NCI-H748 (cell line): Measurements from ENCODE around the gene WNT7A.

Source experiments
- DNase-seq: peaks from one replicate; lab custom pipeline; 2025; ENCODE audit not compliant: unreplicated experiment; lab: John Stamatoyannopoulos, UW

Gene WNT7A

DNA sequence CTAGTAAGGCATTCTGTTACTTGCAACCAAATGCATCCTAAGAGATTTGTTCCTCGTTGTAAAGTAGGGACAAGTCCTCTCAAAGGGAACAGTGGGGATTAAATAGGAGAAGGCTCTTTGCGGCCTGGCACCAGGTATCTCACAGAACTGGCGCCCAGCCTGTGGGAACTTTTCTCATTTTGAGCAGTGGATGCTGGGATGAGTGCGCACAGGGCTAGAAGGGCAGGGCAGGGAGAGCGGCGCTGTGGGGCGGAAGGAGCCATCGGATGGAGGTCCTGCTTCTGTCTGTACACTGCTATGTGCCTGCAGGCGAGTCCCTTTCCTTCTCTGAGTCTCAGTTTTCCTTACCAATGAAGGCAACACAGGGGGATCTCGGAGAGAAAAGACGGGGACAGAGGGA lies 50.6 kb downstream of the WNT7A start:
- no peak for DNase-seq

DNA sequence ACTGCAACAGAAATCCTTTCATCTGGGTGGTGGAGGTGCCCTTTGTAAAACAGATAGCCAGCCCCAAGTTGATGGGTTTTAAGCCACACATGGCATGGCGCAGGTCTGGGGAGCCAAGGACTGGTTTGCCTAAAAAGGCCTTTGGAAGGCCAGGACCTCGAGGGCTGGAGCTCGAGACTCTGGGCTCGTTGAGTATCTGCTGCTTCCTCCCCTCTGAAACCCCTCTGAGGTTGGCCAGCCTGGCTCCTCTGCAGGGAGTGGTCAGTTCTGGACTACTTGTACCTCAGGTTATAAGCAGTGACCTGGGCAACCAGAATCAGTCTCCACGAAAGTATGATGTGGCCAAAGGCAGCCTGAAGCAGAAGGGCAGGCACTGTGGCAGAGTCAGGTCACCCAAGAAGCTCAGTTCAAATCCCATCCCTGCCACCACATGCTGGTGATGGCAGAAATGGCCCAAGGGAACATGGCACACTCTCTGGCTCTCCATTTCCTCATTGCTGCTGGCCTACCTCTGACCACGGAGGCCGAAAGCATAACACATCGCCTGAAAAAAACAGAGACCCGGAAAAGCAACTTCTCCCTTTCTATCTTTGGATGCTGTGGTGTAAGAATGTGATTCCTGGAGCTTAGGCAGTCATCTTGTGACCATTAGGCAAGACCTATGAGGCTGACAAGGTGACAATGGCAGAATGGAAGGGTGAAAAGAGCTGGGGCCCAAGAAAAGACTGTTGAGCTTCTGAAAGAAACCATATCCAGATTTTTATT lies 51.2 kb downstream of the WNT7A start:
- DNase-seq: no peak

DNA sequence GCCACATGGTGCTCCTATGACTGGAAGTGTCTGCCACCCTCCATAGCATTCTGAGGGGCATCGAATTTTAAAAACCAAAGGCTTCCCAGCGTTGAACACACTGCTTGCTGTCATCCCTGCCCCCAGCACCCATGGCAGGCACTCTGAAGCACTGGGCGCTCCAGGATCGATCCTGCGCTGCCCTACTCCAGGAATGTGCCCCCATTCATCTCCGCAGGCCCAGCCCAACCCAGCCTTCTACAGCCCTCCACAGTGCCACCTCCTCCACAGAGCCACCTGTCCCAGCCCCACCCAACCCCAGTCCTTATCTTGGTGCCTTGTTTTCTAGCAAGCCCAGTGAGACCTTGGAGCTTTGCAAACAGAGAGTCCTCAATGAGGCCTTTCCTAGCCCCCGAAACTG lies 52.2 kb downstream of the WNT7A start:
- DNase-seq: no peak

DNA sequence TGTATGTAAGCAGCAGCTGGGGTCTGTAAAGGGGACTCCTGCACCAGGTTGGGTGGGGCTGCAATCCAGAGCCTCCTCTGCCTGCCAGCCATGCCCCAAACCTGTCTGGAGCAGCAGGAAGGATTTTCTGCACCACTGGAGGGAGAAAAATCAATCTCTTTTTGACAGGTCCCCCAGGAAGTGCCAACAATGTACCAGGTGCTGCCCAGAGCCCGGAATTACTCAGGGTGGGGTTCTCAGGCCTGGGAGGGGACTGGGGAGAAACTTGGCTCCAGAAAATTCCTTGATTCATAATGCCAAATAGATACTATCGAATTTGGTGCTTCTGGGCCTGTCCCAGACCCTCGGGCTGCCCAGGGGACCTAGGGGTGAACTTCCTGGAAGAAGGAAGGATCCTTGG lies 52.6 kb downstream of the WNT7A start:
- no peak for DNase-seq

DNA sequence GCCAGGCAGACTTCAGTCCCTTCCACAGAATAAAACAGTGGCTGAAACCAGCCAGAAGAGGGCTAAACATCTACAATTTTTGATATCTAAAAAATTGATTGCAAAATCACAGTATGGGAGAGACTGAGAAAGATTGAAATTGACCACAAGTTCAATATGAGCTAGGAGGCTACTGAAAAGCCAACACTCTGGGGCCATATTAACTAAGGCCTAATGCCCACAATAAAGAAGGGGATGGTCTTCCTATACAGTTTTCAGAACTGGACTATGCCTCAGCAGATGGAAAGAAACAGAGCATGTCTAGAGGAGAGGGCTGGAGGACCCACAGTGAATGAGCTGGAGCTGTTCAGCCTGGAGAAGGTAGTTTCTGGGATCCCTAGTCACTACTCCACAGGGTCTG lies 53.2 kb downstream of the WNT7A start:
- no peak for DNase-seq

DNA sequence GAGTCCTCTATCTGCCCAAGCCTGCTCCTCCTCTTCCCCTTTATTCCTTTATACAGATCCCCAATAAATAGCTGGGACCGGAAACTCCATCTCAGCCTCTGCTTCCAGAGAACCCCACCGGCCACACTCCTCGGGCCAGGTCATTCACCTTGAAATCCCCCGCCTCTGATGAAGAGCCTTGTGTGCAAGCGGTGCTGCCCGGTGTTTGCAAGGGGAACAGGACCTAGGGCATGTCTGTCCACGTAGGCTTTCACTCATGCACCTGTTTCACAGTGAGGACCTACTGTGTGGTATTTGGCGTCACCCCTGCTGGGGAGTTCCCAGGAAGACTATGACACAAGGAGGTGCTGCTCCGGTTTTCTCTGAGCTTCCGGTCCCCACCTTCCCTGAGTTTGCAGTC lies 54.0 kb downstream of the WNT7A start:
- no peak for DNase-seq

DNA sequence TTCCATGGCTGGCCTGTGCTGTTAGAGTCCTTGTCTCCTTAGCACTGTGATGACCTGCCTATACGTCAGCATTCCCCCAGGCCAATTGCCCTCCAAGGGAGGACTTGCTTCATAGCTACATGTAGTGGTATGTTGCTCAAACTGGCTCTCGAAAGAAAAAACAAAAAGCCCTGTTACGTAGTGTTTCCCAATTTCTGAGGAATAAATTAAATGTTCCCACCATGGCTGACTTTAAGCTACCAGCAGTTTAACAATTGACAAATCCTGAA lies 54.6 kb downstream of the WNT7A start:
- no peak for DNase-seq

DNA sequence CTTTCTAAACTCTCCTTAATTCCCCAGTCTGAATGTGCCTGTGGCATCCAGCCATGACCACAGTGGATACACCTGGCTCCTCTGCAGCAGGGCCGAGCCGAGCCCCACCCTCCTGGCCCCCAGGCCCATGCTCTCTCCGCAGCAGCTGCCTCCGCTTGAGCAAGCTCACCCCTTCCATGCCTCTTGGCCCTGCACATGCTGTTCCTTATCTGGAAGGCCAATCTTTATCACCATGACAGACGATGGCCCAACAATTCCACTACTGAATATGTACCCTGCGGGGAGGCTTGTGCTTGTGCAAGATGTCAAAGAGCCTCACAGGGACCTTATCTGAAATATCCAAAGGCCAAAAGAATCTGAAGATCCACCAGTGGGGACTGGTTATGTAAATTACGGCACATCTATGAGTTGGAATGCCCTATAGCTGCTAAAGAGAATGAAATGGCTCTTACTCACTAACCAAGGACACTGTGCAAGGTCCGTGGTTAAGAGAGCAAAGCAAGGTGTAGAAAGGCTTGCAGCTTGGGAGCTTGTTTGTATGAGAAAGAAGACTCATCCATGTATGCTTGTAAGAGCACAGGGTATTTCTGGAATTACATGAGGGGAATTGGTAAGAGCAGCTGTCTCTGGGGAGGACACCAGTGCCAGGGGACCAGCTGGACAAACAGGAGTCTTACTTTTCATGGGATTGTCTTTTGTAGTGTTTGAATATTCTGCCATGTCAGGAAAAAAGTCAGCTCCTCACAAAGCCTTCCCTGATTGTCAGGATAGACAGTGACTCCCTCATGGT lies 55.2 kb downstream of the WNT7A start:
- DNase-seq: no peak

DNA sequence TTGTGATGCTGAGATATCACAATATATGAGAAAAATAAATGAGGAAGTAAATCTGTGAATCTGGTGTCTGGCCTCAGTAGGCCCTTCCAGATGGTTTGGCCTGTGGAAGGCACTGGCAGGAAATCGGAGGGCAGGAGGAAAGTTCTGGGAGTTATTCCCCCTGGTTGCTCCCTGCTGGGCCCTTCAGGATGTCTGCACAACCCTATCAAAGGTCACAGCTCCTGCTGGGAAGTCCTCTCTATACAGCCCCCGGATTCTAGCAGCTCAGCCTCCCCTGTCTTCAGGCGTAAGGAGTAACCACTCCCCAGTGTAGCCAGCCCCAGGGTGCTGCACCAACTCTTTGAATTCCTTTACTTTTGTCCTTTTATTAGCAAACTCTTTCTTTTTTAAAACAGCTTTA lies 56.2 kb downstream of the WNT7A start:
- DNase-seq: no peak

DNA sequence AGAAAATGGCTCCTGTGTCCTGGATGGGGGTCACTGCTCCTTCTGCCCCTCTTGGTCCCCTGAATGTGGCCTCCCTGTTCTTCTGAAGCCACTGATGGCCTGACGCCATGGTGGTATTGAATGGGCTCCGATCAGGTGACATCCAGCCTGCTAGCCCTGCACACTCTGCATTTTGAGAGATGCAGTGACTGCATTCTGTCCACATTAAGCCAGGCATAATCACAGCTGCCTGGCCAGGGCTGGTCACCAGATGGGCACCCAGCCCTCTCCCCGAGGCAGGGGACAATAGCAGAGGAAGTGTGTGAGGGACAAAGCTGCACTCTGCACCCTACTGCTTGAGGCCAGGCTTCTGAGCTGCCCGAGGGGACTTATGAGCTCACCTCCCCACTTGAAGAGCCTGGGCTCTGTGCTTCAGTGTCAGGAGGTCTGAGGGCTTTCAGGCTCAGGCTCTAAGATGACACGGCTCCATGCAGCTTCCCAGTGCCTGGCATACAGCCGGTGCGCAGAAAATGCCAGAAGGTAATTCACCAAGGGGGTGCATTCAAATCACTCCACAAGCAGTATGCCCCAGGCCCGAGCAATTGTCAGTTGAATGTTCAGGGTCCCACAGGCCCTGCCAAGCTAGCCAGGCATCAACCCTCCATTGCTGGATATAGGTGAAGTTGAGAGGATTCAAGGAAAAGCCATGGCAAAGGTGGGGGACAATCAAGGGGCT lies 56.8 kb downstream of the WNT7A start:
- DNase-seq: no peak

DNA sequence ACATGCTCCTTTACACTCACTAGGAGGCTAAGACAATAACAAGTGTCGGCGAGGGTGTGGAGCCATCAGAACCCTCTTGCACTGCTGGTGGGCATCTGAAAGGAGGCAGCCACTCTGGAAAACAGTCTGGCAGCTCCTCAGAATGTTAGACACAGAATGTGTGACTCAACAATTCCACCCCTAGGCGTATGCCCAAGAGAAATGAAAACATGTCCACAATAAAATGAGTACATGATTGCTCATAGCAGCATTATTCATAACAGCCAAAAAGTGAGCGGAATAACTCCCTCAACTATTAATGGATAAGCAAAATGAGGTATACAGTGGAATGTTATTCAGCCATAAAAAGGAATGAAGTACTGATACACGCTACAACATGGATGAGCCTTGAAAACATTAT lies 57.8 kb downstream of the WNT7A start:
- no peak for DNase-seq

DNA sequence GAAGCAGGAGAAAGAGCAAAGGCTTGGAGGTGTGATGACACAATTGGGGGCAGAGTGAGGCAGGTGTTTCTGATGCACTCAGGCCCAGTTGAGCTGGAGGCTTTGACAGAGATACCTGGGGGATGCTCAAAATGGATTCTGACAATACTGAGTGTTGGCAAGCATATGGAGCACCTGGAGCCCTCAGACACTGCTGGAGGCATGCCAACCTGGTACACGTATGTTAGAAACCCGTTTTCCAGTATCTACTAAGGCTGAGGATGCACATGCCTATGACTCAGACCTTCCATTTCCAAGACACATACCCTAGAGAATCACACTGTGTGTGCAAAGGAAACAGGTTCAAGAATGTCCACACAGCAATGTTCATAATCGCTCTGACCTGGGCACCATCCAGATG lies 58.7 kb downstream of the WNT7A start:
- DNase-seq: peak; percentile 4

DNA sequence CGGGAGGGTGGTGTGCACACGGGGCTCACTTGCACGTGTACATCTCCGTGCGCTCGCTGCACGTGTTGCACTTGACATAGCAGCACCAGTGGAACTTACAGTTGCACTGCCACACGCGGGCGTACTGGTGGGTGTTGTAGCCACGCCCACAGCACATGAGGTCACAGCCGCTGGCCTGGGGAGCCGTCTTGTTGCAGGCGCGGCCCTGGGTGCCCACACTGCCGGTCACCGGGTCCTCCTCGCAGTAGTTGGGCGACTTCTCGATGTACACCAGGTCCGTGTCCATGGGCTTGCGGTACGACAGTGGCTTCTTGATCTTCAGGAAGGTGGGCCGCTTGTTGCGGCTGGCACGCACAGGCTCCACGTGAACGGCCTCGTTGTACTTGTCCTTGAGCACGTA lies 61.0 kb downstream of the WNT7A start:
- DNase-seq: no peak

DNA sequence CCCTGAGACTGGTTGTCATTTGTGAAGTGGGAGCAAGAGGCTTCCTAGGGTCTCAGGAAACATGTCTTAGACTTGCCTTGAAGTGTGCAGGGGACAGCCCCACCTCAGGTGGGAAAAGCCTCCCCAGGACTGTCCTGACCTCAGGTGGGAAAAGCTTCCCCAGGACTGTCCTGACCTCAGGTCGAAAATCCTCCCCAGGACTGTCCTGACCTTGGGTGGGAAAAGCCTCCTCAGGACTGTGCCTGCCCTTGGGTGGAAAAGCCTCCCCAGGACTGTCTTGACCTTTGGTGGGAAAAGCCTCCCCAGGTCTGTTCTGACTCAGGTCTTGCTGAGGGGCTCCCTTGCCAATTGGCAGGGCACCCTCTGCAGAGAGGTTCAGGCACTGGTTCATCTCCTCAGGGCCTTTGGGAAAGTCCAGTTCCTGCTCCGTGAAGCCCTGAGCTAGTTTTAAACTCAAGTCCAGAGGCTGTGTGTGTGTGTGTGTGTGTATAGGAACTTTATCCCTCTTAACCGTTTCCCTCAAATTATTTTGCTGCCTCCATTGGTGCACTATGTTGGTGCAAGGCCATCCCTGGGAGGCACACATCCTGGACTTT lies 64.7 kb downstream of the WNT7A start:
- no peak for DNase-seq

DNA sequence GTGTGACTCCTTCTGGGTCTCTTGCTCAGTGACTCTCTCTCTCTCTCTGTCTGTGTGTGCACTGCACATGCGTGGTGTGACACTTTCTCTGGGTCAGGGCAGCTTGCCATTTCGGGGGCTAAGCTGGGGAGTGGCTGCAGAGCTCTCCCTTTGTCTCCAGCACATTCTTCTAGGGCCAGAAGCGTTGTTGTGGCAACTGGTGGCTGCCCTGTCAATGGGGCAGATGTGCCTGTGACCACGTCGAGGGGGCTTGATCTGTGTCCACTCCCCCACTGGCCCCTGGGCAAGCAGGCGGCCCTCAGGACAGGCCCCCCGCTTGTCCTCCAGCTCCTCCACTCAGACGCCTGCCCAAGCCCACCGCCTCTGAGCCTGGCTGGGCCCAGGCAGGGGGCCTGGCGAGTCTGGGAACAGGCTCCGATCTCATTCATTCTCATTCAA lies 67.8 kb downstream of the WNT7A start:
- peak; percentile 29 for DNase-seq

DNA sequence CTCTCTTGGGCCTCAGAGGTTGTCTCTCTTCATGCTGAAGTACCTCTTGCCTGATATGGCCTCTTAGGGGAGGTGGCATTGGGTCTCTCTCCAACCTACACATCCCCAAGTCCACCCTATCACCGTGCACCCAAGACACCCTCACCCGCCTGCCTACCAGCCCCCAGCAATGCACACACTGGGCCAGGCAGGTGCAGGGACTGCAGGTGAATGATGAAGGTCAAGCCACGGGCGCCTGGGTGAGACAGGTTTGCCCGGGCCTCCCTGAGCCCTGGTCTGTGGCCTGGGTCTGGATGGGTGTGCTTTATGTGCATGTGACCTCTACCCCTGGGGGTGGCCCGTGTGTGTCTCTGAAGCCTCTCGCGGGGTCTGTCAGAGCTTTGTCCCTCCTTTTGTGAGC lies 68.3 kb downstream of the WNT7A start:
- no peak for DNase-seq

DNA sequence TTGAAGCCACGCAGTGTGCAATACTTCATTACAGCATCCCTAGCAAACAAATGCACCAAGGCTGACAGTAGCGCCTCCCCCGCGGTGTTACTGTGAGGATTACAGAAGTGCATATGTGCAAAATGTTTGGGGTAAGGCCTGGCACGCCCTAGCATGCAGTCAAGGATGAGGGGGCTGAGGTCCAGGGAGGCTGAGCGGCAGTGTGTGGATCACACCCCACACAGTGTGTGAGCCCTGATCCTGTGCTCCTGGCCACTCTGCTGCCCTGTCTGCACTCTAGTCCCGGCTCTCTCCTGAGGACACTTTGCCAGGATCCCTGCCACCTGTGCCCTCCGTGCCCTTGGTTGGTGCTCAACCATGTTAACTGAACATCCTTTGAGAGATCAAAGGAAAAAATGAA lies 71.3 kb downstream of the WNT7A start:
- no peak for DNase-seq

DNA sequence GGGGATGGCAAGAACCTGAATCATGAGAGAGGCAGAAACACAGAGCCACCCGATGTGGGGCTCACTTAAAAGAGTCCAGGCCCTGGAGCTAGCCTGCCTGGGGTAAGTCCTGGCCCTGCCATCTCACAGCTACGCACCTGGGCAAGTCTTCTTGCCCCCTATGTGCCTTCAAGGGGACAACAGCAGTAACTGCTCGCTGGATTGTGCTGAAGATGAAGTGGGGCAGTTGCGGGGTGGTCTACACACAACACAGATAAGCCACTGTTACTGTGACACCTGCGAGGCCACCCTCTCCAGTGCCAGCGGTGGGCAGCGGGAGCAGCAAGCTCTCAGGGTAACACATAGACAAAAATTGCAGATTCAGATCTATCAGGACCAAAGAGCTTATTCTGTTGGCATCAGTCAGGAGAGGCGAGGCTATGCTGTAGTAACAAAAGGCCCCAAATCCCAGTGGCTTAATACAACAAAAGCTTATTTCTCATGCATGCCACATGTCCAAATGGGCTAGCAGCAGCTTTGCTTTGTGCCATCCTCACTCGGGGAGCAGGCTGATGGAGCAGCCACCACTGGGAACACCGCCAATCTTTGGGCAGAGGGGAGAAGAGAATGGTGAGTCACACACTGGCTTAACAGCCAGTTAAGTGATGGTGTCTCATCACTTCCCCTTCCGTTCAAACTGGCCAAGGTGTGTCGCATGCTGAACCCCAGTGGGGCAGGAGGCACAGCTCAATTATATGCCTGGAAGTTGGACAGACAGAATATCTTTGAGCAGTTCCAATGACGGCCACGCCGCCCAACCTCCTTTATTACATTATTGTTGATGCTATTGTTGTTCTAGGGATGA lies 78.3 kb downstream of the WNT7A start:
- DNase-seq: no peak

DNA sequence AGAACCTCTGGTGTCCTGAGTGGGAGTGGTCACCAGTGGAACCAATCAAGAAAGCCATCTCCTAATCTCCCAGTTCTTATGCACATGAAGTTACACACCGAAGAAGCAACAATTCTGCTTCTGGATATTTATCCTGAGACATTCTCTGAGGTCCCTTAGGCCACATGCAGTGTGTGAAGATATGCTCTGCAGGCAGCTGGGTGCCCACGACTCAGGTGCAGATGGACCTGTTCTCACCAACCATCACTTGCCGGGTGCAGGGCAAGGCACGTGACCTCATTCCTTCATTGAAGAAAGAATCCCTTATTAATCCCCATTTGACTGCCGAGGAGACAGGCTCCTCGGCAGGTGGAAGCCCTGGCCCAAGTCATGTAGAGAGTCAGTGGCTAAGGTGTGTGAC lies 79.8 kb downstream of the WNT7A start:
- DNase-seq: no peak

DNA sequence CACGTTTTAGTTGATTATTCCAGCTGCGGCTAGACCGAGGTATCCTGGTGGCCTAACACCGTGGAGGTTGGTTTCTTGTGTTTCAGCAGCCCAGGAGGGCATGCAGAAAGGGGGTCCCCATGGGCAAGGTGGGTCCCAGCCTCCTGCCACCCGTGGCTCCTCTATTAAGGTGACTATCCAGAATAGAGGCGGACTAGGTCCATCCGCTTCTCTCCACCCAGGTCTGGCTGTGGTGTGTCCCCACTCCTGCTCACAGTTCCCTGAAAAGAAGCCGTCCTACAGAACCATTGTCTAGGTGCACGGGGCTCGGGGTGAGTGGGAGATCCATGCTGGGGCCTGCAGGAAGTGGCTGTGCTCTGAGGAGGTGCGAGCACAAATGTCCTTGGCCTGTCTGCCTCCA lies 81.5 kb downstream of the WNT7A start:
- no peak for DNase-seq
